ENCODE results near the gene APBA3. TPM values are rescaled to one million over a fixed set of nuclear protein-coding genes. Genes with fewer than 3 reads are reported as not detected.

Gene APBA3
- total and polyA plus RNA-seq, 9 of the 15 experiments (the other 6 are each of a cell fraction or from before 2014, with no cell fraction given), result 0.10 to 29.5 (median 11.5) TPM

DNA sequence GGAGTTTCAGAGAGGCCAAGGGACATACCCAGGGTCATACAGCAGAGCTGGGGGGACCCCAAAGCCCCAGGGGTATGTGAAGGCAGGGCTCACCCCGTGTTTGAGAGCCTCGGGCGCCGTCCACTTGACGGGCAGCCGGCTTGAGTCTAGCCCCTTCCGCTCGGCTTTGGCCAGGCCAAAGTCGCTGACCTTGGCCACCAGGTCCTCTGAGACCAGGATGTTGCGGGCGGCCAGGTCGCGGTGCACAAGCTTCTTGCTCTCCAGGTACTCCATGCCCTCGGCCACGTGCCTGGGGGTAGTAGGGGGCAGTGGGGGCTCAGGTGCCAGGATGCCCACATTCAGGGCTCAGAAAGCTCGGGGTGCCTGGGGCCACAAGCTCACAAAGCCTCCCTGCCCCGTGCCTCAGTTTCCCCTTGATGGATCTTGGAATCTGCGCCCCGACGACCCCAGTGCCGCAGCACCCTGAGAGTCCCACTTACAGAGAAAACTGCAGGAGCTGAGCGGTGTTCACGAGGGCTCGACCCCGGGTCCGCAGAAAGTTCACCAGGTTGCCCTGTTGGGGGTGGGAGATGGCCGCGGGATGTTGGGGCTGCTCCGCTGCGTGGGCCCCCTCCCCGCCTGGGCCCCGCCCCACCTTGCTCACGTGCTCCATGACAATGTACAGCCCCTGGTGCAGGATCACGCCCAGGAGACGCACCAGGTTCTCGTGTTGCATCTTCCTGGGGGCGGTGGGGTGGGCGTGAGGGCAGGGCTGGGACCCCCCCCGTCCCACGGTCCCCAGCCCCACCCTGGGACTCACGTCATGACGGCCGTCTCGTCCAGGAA lies 17.6 kb upstream of the APBA3 start:
- H3K79me2 ChIP-seq (ENCODE audit: control insufficient read depth, insufficient read depth, low read length), result no peaks in the 10 kb centered on the region
- H3K9me3 ChIP-seq (replicated peaks; ENCODE audit: control insufficient read depth, insufficient read depth, low read depth, low read length), result peaks cover 20% of the 10 kb centered on the region
- H3K4me2 ChIP-seq (ENCODE audit: insufficient read depth, low read length), result no peak overlapping the region
- no peaks in the 10 kb centered on the region for H4K20me1 ChIP-seq (replicated peaks; ENCODE audit: control insufficient read depth, insufficient read depth, low read length)
- no peak overlapping the region for H3K4me3 ChIP-seq
- H2AFZ ChIP-seq (ENCODE audit: low read depth, low read length), result no peak overlapping the region
- ChIA-PET CTCF (ENCODE audit: low intra/inter-chr PET ratio) (no interaction called here), POLR2A (interaction anchor here (0.5 to 1.6 kb wide), 6 partner anchors 10 to 1192 kb away, joined by 3 to 7 read pairs (median 3); partner anchors contain the start of gene EEF2)
- no peak for FAIRE-seq
- intact Hi-C loops (cut with micrococcal nuclease) (no loop called here), in situ Hi-C loops (cut with MboI) (no loop called here)
- peaks cover 20% of the 10 kb centered on the region; the same call in 2 of the 3 replicates for H3K36me3 ChIP-seq (ENCODE audit: control insufficient read depth, insufficient read depth, low read length)
- no peak overlapping the region for H3K27ac ChIP-seq (ENCODE audit: extremely low read depth, low read depth, low read length)
- DNase-seq (ENCODE audit: extremely low read depth in 1 of 4, low spot score in 3 of 4), result peak in 3 of 4 experiments; percentile 40 to 62 (median 54)
- no peaks in the 10 kb centered on the region for H3K9me1 ChIP-seq (ENCODE audit: control insufficient read depth, insufficient read depth, low read length)
- H3K27me3 ChIP-seq (ENCODE audit: control insufficient read depth in 2 of 2, insufficient read depth in 2 of 2, low read length in 2 of 2), result no peaks in the 10 kb centered on the region
- no peak overlapping the region for H3K9ac ChIP-seq (ENCODE audit: insufficient read depth in 1 of 2, low read depth in 2 of 2, low read length in 2 of 2)
- no TSS peak for BruUV-seq (replicated peaks)
- WGBS (ENCODE audit: insufficient coverage, low coverage, missing lambda C conversion rate), result 53% methylated on average over 31 of the region's 44 CpGs
- ATAC-seq, result peak; percentile 55
- H3K4me1 ChIP-seq (replicated peaks in 1 of 2; ENCODE audit: control insufficient read depth in 2 of 2, insufficient read depth in 2 of 2, low read length in 2 of 2), result peaks cover 0 to 36% of the 10 kb centered on the region in 2 experiments; a peak in 3 of 5 replicates
- TF ChIP-seq, protein P1, sequence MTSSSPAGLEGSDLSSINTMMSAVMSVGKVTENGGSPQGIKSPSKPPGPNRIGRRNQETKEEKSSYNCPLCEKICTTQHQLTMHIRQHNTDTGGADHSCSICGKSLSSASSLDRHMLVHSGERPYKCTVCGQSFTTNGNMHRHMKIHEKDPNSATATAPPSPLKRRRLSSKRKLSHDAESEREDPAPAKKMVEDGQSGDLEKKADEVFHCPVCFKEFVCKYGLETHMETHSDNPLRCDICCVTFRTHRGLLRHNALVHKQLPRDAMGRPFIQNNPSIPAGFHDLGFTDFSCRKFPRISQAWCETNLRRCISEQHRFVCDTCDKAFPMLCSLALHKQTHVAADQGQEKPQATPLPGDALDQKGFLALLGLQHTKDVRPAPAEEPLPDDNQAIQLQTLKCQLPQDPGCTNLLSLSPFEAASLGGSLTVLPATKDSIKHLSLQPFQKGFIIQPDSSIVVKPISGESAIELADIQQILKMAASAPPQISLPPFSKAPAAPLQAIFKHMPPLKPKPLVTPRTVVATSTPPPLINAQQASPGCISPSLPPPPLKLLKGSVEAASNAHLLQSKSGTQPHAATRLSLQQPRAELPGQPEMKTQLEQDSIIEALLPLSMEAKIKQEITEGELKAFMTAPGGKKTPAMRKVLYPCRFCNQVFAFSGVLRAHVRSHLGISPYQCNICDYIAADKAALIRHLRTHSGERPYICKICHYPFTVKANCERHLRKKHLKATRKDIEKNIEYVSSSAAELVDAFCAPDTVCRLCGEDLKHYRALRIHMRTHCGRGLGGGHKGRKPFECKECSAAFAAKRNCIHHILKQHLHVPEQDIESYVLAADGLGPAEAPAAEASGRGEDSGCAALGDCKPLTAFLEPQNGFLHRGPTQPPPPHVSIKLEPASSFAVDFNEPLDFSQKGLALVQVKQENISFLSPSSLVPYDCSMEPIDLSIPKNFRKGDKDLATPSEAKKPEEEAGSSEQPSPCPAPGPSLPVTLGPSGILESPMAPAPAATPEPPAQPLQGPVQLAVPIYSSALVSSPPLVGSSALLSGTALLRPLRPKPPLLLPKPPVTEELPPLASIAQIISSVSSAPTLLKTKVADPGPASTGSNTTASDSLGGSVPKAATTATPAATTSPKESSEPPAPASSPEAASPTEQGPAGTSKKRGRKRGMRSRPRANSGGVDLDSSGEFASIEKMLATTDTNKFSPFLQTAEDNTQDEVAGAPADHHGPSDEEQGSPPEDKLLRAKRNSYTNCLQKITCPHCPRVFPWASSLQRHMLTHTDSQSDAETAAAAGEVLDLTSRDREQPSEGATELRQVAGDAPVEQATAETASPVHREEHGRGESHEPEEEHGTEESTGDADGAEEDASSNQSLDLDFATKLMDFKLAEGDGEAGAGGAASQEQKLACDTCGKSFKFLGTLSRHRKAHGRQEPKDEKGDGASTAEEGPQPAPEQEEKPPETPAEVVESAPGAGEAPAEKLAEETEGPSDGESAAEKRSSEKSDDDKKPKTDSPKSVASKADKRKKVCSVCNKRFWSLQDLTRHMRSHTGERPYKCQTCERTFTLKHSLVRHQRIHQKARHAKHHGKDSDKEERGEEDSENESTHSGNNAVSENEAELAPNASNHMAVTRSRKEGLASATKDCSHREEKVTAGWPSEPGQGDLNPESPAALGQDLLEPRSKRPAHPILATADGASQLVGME (CRISPR knock-in tag; IDR thresholded peaks at IDR 0.05), result no peak
- TF ChIP-seq SMAD4 (CRISPR knock-in tag; conservative IDR thresholded peaks at IDR 0.05), result no peak
- TF ChIP-seq, protein P2, sequence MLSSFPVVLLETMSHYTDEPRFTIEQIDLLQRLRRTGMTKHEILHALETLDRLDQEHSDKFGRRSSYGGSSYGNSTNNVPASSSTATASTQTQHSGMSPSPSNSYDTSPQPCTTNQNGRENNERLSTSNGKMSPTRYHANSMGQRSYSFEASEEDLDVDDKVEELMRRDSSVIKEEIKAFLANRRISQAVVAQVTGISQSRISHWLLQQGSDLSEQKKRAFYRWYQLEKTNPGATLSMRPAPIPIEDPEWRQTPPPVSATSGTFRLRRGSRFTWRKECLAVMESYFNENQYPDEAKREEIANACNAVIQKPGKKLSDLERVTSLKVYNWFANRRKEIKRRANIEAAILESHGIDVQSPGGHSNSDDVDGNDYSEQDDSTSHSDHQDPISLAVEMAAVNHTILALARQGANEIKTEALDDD (IDR thresholded peaks at IDR 0.05), result no peak
- no peak for TF ChIP-seq HDAC1 (IDR thresholded peaks at IDR 0.05)
- no peak for TF ChIP-seq TBL1XR1 (IDR thresholded peaks at IDR 0.05; ENCODE audit: low read length in 2 of 2)
- TF ChIP-seq, protein P3, sequence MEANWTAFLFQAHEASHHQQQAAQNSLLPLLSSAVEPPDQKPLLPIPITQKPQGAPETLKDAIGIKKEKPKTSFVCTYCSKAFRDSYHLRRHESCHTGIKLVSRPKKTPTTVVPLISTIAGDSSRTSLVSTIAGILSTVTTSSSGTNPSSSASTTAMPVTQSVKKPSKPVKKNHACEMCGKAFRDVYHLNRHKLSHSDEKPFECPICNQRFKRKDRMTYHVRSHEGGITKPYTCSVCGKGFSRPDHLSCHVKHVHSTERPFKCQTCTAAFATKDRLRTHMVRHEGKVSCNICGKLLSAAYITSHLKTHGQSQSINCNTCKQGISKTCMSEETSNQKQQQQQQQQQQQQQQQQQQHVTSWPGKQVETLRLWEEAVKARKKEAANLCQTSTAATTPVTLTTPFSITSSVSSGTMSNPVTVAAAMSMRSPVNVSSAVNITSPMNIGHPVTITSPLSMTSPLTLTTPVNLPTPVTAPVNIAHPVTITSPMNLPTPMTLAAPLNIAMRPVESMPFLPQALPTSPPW (CRISPR knock-in tag; IDR thresholded peaks at IDR 0.05), result peak; percentile 27; the same call in 1 of the 2 replicates
- TF ChIP-seq, protein P4, sequence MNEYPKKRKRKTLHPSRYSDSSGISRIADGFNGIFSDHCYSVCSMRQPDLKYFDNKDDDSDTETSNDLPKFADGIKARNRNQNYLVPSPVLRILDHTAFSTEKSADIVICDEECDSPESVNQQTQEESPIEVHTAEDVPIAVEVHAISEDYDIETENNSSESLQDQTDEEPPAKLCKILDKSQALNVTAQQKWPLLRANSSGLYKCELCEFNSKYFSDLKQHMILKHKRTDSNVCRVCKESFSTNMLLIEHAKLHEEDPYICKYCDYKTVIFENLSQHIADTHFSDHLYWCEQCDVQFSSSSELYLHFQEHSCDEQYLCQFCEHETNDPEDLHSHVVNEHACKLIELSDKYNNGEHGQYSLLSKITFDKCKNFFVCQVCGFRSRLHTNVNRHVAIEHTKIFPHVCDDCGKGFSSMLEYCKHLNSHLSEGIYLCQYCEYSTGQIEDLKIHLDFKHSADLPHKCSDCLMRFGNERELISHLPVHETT (CRISPR knock-in tag; conservative IDR thresholded peaks at IDR 0.05 in 1 of 2, IDR thresholded peaks at IDR 0.05 in 1 of 2), result no peak
- TF ChIP-seq ZNF830 (CRISPR knock-in tag; IDR thresholded peaks at IDR 0.05), result no peak
- no peak for TF ChIP-seq NBN (IDR thresholded peaks at IDR 0.05; ENCODE audit: low read depth)
- TF ChIP-seq NFE2L1 (tag; IDR thresholded peaks at IDR 0.05; ENCODE audit: borderline replicate concordance, low read depth), result no peak
